Smooth muscle cell (in vitro differentiated cells): ENCODE data around the gene PRKCE. TPM values are rescaled to one million over a fixed set of nuclear protein-coding genes. Genes with fewer than 3 reads are reported as not detected.

Experiments used
- DNase-seq: peaks from one replicate; lab custom pipeline; 2025; ENCODE audit not compliant: unreplicated experiment; lab: John Stamatoyannopoulos, UW
- H2AFZ ChIP-seq: fragments of 200-600 bp; sonication (generic); 2 replicates; pipeline ENCODE4 v1.6.0; 2016; ENCODE audit warnings: antibody characterized with exemption, low read depth, mild to moderate bottlenecking
- H3F3A ChIP-seq: fragments of 200-600 bp; sonication (generic); 2 replicates; pipeline ENCODE4 v1.6.0; 2017; ENCODE audit warnings: antibody characterized with exemption, low read depth
- H3K27ac ChIP-seq: fragments of 200-600 bp; sonication (generic); 2 replicates; pipeline ENCODE4 v1.5.1; 2016; ENCODE audit warnings: low read depth, mild to moderate bottlenecking
- H3K27me3 ChIP-seq: fragments of 200-600 bp; sonication (generic); 2 replicates; pipeline ENCODE4 v1.6.1; 2016; ENCODE audit warnings: low read depth, mild to moderate bottlenecking
- H3K36me3 ChIP-seq: fragments of 200-600 bp; sonication (generic); 2 replicates; pipeline ENCODE4 v1.5.1; 2016; ENCODE audit warnings: low read depth
- H3K4me1 ChIP-seq: fragments of 200-600 bp; sonication (generic); 2 replicates; pipeline ENCODE4 v1.5.1; 2016; ENCODE audit warnings: low read depth
- H3K4me2 ChIP-seq: fragments of 200-600 bp; sonication (generic); 2 replicates; pipeline ENCODE4 v1.6.0; 2016; ENCODE audit warnings: mild to moderate bottlenecking
- H3K4me3 ChIP-seq: fragments of 200-600 bp; sonication (generic); 2 replicates; pipeline ENCODE4 v1.5.1; 2016; ENCODE audit warnings: mild to moderate bottlenecking
- H3K79me2 ChIP-seq: fragments of 200-600 bp; sonication (generic); 2 replicates; pipeline ENCODE4 v1.6.0; 2016; ENCODE audit warnings: low read depth, mild to moderate bottlenecking
- H3K9ac ChIP-seq: fragments of 200-600 bp; sonication (generic); 2 replicates; pipeline ENCODE4 v1.6.0; 2016; ENCODE audit warnings: low read depth
- H3K9me3 ChIP-seq: fragments of 200-600 bp; sonication (generic); replicated peaks from 2 replicates; pipeline ENCODE4 v1.5.1; 2016; ENCODE audit warnings: low read depth
- H4K20me1 ChIP-seq: fragments of 200-600 bp; sonication (generic); 2 replicates; pipeline ENCODE4 v1.6.0; 2016; ENCODE audit warnings: low read depth
- WGBS: methylation state at CpG from one replicate; pipeline ENCODE4 v1.1.7; 2016; ENCODE audit warnings: low lambda C conversion rate; 5-methylcytosine and 5-hydroxymethylcytosine counted together
- polyA plus RNA-seq: library from polyadenylated mRNA; unstranded; fragments of >200 nt; fragmentation: Nextera tagmentation; extraction: Ambion mirVana; gene quantifications from 2 replicates; pipeline ENCODE4 v1.2.1, GENCODE V29; 2016
- total RNA-seq: library from RNA; depleted of rRNA; stranded (reverse); fragments of >200 nt; gene quantifications from 2 replicates; pipeline ENCODE4 v1.2.3, GENCODE V29; 2014
- TF ChIP-seq, protein P1 (sequence below): fragments of 200-600 bp; sonication (generic); IDR thresholded peaks from 2 replicates; pipeline ENCODE4 v1.5.1; 2017; ENCODE audit warnings: borderline replicate concordance, mild to moderate bottlenecking, antibody characterized with exemption; ENCODE audit not compliant: insufficient read depth, poor library complexity, severe bottlenecking

The PRKCE gene
- total and polyA plus RNA-seq, 2 experiments from 2014 or later, result 20.6 to 29.1 TPM

DNA sequence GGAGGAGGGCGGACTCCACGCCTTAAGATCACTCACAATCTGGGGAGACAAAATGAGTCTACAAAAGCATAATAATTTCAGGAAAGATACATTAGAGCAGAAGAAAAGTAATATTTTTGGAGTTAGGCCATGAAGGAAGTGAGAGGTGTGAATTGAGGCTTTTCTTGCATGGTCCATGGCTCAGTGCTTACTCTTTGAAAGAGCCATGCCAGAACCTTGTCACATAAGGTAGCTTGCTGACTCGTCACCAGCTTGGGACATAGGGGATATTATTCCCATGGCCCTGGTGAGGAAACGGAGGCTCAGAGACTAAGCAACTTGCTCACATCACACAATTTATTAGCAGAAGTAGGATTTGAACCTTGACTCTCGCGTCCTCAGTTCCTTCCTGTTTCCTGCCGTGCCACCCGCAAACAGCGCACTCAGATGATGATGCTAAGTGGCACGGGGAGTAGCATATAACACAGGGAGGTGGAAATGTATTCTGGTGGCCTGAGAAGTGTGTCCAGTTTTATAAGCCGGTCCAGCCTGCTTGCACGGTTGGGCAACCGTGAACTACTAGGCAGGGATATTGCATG, 333.5 kb downstream of the PRKCE start:
- H3F3A ChIP-seq, result no peaks in the 10 kb centered on the region
- no peak overlapping the region for H2AFZ ChIP-seq
- no peak overlapping the region for H3K4me2 ChIP-seq
- H3K4me1 ChIP-seq, result no peaks in the 10 kb centered on the region
- peaks cover 9% of the 10 kb centered on the region for H4K20me1 ChIP-seq
- no peak overlapping the region for H3K27ac ChIP-seq
- no peak overlapping the region for H3K4me3 ChIP-seq
- no peak for DNase-seq
- H3K9ac ChIP-seq, result no peak overlapping the region
- H3K36me3 ChIP-seq, result no peaks in the 10 kb centered on the region
- WGBS, result 95% methylated on average over 13 of the region's 13 CpGs
- H3K9me3 ChIP-seq, result no peaks in the 10 kb centered on the region
- H3K27me3 ChIP-seq, result no peaks in the 10 kb centered on the region
- TF ChIP-seq, protein P1, sequence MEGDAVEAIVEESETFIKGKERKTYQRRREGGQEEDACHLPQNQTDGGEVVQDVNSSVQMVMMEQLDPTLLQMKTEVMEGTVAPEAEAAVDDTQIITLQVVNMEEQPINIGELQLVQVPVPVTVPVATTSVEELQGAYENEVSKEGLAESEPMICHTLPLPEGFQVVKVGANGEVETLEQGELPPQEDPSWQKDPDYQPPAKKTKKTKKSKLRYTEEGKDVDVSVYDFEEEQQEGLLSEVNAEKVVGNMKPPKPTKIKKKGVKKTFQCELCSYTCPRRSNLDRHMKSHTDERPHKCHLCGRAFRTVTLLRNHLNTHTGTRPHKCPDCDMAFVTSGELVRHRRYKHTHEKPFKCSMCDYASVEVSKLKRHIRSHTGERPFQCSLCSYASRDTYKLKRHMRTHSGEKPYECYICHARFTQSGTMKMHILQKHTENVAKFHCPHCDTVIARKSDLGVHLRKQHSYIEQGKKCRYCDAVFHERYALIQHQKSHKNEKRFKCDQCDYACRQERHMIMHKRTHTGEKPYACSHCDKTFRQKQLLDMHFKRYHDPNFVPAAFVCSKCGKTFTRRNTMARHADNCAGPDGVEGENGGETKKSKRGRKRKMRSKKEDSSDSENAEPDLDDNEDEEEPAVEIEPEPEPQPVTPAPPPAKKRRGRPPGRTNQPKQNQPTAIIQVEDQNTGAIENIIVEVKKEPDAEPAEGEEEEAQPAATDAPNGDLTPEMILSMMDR, result no peak
- H3K79me2 ChIP-seq, result no peaks in the 10 kb centered on the region

DNA sequence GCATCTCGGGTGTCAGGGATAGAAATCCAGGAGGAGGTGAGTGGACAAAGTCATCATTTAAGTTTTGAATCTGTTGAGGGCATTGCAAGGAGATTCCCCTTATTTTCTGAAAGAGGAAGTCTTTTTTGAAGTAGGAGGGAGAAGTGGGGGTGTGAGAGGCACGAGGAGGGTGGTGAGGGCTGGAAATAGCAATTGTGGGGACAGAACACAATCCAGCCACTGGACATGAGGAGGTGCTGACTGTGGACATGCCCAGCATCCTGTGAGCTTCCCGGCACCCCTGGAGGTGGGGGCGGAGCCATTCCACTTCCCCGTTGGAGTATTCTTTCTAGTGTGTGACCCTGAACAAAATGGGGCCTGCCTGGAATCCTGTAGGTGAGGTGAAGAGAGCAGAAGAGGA, 335.0 kb downstream of the PRKCE start:
- no peak overlapping the region for H2AFZ ChIP-seq
- TF ChIP-seq, protein P1, result no peak
- H3K4me3 ChIP-seq, result no peak overlapping the region
- no peaks in the 10 kb centered on the region for H3K4me1 ChIP-seq
- H3K27ac ChIP-seq, result no peak overlapping the region
- no peak overlapping the region for H3K4me2 ChIP-seq
- no peak for DNase-seq
- H3K27me3 ChIP-seq, result no peaks in the 10 kb centered on the region
- H4K20me1 ChIP-seq, result peaks cover 9% of the 10 kb centered on the region
- WGBS, result 85% methylated on average over 5 of the region's 5 CpGs
- no peaks in the 10 kb centered on the region for H3K79me2 ChIP-seq
- H3K9ac ChIP-seq, result no peak overlapping the region
- no peaks in the 10 kb centered on the region for H3F3A ChIP-seq
- no peaks in the 10 kb centered on the region for H3K9me3 ChIP-seq
- H3K36me3 ChIP-seq, result no peaks in the 10 kb centered on the region

GRCh38 chr2:45987856-45988255, 336.4 kb downstream of the PRKCE start:
- no peaks in the 10 kb centered on the region for H3K79me2 ChIP-seq
- DNase-seq, result no peak
- TF ChIP-seq, protein P1, result no peak
- H3K9ac ChIP-seq, result no peak overlapping the region
- no peaks in the 10 kb centered on the region for H3K27me3 ChIP-seq
- H3K9me3 ChIP-seq, result no peaks in the 10 kb centered on the region
- no peaks in the 10 kb centered on the region for H3F3A ChIP-seq
- 92% methylated on average over 2 of the region's 2 CpGs for WGBS
- no peak overlapping the region for H2AFZ ChIP-seq
- H3K4me1 ChIP-seq, result no peaks in the 10 kb centered on the region
- no peak overlapping the region for H3K27ac ChIP-seq
- no peaks in the 10 kb centered on the region for H3K36me3 ChIP-seq
- no peak overlapping the region for H3K4me3 ChIP-seq
- peaks cover 7% of the 10 kb centered on the region for H4K20me1 ChIP-seq
- H3K4me2 ChIP-seq, result no peak overlapping the region

DNA sequence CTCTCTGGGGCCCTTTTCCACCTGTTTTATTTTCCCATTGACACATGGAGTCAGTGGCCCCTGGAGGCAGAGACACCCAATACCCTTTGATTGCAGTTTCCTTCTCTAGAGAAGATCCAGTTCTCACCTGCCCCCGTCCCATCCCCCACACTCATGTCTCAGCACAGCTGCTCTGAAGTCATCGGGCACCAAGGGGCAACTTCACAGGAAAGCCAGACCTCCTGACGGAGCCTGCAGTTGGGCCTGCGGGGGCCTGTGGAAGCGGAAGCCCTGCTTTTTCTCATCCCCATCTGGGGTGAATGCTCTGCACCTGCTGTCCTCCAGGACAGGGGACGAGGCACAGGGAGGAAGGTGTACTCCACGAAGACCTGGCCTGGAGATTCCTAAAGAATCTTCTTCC, 337.4 kb downstream of the PRKCE start:
- Histone ChIP-seq H3K27me3 (no peaks in the 10 kb centered on the region), H3K9me3 (no peaks in the 10 kb centered on the region), H2AFZ (no peak overlapping the region), H3K4me2 (no peak overlapping the region), H3K9ac (no peak overlapping the region), H4K20me1 (peaks cover 3% of the 10 kb centered on the region), H3K36me3 (no peaks in the 10 kb centered on the region), H3F3A (no peaks in the 10 kb centered on the region), H3K4me1 (no peaks in the 10 kb centered on the region), H3K27ac (no peak overlapping the region), H3K4me3 (no peak overlapping the region), H3K79me2 (no peaks in the 10 kb centered on the region)
- 89% methylated on average over 7 of the region's 7 CpGs for WGBS
- TF ChIP-seq, protein P1, result no peak
- no peak for DNase-seq
